ENCODE measurements around the gene ZNF662.
"Not testable (repeated sequence)": the region's sequence is repeated elsewhere in the genome, so short reads cannot be mapped to it uniquely, and the experiment has no call there.

Gene ZNF662

GRCh38 chr3:42880601-42881451 is 25.1 kb upstream of the ZNF662 start:
- Histone ChIP-seq H3K27ac (no peak overlapping the region), H3K27me3 (peaks cover 38% of the 10 kb centered on the region), H3K36me3 (no peaks in the 10 kb centered on the region), H3K4me1 (ENCODE audit: control insufficient read depth in 1 of 2, insufficient read depth in 1 of 2, low read depth in 1 of 2, low read length in 1 of 2) (peaks cover 7 to 9% of the 10 kb centered on the region in 2 experiments), H3K4me3 (ENCODE audit: low read depth in 1 of 2, low read length in 1 of 2) (peak overlapping the region; percentile 29 to 53), H3K9me3 (no peaks in the 10 kb centered on the region)
- peak; percentile 69 for TF ChIP-seq CTCF (IDR thresholded peaks at IDR 0.05)

GRCh38 chr3:42883251-42883930 is 22.6 kb upstream of the ZNF662 start:
- H3K9me3 ChIP-seq; H3K36me3 ChIP-seq; H3K27ac ChIP-seq; H3K4me3 ChIP-seq (ENCODE audit: low read depth in 1 of 2, low read length in 1 of 2); H3K4me1 ChIP-seq (ENCODE audit: control insufficient read depth in 1 of 2, insufficient read depth in 1 of 2, low read depth in 1 of 2, low read length in 1 of 2): not testable (repeated sequence)
- H3K27me3 ChIP-seq = peaks cover 38% of the 10 kb centered on the region

- no peak for TF ChIP-seq CTCF (IDR thresholded peaks at IDR 0.05)
- H3K27ac ChIP-seq = no peak overlapping the region
- no peak overlapping the region for H3K4me3 ChIP-seq (ENCODE audit: low read depth in 1 of 2, low read length in 1 of 2)
- no peaks in the 10 kb centered on the region for H3K9me3 ChIP-seq
- peaks cover 7 to 9% of the 10 kb centered on the region in 2 experiments for H3K4me1 ChIP-seq (ENCODE audit: control insufficient read depth in 1 of 2, insufficient read depth in 1 of 2, low read depth in 1 of 2, low read length in 1 of 2)
- no peaks in the 10 kb centered on the region for H3K36me3 ChIP-seq
- peaks cover 31% of the 10 kb centered on the region for H3K27me3 ChIP-seq
These were observed 21.6 kb upstream of the ZNF662 start for GRCh38 chr3:42884324-42884723.

- Histone ChIP-seq H3K9me3 (no peaks in the 10 kb centered on the region), H3K27me3 (peaks cover 13% of the 10 kb centered on the region), H3K36me3 (no peaks in the 10 kb centered on the region), H3K27ac (no peak overlapping the region), H3K4me3 (ENCODE audit: low read depth in 1 of 2, low read length in 1 of 2) (no peak overlapping the region), H3K4me1 (ENCODE audit: control insufficient read depth in 1 of 2, insufficient read depth in 1 of 2, low read depth in 1 of 2, low read length in 1 of 2) (peaks cover under 1% of the 10 kb centered on the region in 2 experiments)
- TF ChIP-seq CTCF (IDR thresholded peaks at IDR 0.05) = no peak
These were observed 19.6 kb upstream of the ZNF662 start for GRCh38 chr3:42886294-42886822.

- no peak for TF ChIP-seq CTCF (IDR thresholded peaks at IDR 0.05)
- no peaks in the 10 kb centered on the region for H3K36me3 ChIP-seq
These were observed 18.9 kb upstream of the ZNF662 start for GRCh38 chr3:42887084-42887483.

GRCh38 chr3:42891042-42891441 is 14.9 kb upstream of the ZNF662 start:
- Histone ChIP-seq H3K27me3 (no peaks in the 10 kb centered on the region), H3K9me3 (no peaks in the 10 kb centered on the region), H3K36me3 (no peaks in the 10 kb centered on the region), H3K4me3 (ENCODE audit: low read depth in 1 of 2, low read length in 1 of 2) (no peak overlapping the region), H3K4me1 (ENCODE audit: control insufficient read depth in 1 of 2, insufficient read depth in 1 of 2, low read depth in 1 of 2, low read length in 1 of 2) (no peaks in the 10 kb centered on the region), H3K27ac (no peak overlapping the region)
- TF ChIP-seq CTCF (IDR thresholded peaks at IDR 0.05) = no peak

More at GRCh38 chr3:42887084-42887483, 18.9 kb upstream of the ZNF662 start:
- Histone ChIP-seq H3K27ac (no peak overlapping the region), H3K27me3 (peaks cover 5% of the 10 kb centered on the region), H3K4me3 (ENCODE audit: low read depth in 1 of 2, low read length in 1 of 2) (no peak overlapping the region), H3K4me1 (ENCODE audit: control insufficient read depth in 1 of 2, insufficient read depth in 1 of 2, low read depth in 1 of 2, low read length in 1 of 2) (no peaks in the 10 kb centered on the region), H3K9me3 (no peaks in the 10 kb centered on the region)
